HEK293 (cell line): Measurements from ENCODE around the gene PPP2R3A.

ENCODE experiments used
- EGR2 ChIP-seq: fragments of 450-650 bp; formaldehyde crosslinking; IDR thresholded peaks from 2 replicates; pipeline ENCODE4 v1.5.1; 2016; ENCODE audit warnings: low read depth, missing biosample characterization, missing genetic modification characterization
- ELK4 ChIP-seq: IDR thresholded peaks from 2 replicates; pipeline ENCODE4 v1.6.1; 2011; ENCODE audit warnings: mild to moderate bottlenecking, low read depth, low read length, borderline replicate concordance
- GFI1B ChIP-seq: fragments of 450-650 bp; formaldehyde crosslinking; IDR thresholded peaks from 2 replicates; pipeline ENCODE4 v1.5.1; 2016; ENCODE audit warnings: missing biosample characterization, missing genetic modification characterization
- KLF10 ChIP-seq: fragments of 450-650 bp; IDR thresholded peaks from 2 replicates; pipeline ENCODE4 v1.5.1; 2018; ENCODE audit warnings: missing biosample characterization, mild to moderate bottlenecking, missing genetic modification characterization
- KLF8 ChIP-seq: fragments of 450-650 bp; formaldehyde crosslinking; IDR thresholded peaks from 2 replicates; pipeline ENCODE4 v1.5.1; 2016; ENCODE audit warnings: missing biosample characterization, missing genetic modification characterization
- SP2 ChIP-seq: fragments of 450-650 bp; formaldehyde crosslinking; IDR thresholded peaks from 2 replicates; pipeline ENCODE4 v1.5.1; 2016; ENCODE audit warnings: missing biosample characterization, missing genetic modification characterization
- YY1 ChIP-seq: fragments of 450-650 bp; formaldehyde crosslinking; IDR thresholded peaks from 2 replicates; pipeline ENCODE4 v1.5.1; 2018; ENCODE audit warnings: missing biosample characterization, missing genetic modification characterization
- ZBTB8A ChIP-seq: fragments of 450-650 bp; formaldehyde crosslinking; IDR thresholded peaks from 2 replicates; pipeline ENCODE4 v1.5.1; 2016; ENCODE audit warnings: missing biosample characterization, missing genetic modification characterization
- ZFP37 ChIP-seq: fragments of 450-650 bp; formaldehyde crosslinking; IDR thresholded peaks from 2 replicates; pipeline ENCODE4 v1.5.1; 2016; ENCODE audit warnings: missing biosample characterization, missing genetic modification characterization
- ZNF2 ChIP-seq: fragments of 450-650 bp; formaldehyde crosslinking; IDR thresholded peaks from 2 replicates; pipeline ENCODE4 v1.5.1; 2016; ENCODE audit warnings: missing biosample characterization, missing genetic modification characterization
- ZNF274 ChIP-seq, 2 experiments: fragments of 200-500 bp in 1 of 2; fragments of 450-650 bp in 1 of 2; sonication (Bioruptor generic) in 1 of 2; formaldehyde crosslinking in 1 of 2; IDR thresholded peaks; 2 replicates each; pipeline versions ENCODE4 v1.5.1 to v1.6.1; 2014 to 2016; ENCODE audit warnings: borderline replicate concordance in 1 of 2, inconsistent platforms in 1 of 2, low read length in 1 of 2, missing biosample characterization in 1 of 2, missing genetic modification characterization in 1 of 2
- ZNF335 ChIP-seq: fragments of 450-650 bp; formaldehyde crosslinking; conservative IDR thresholded peaks from 2 replicates; pipeline ENCODE4 v1.5.1; 2016; ENCODE audit warnings: missing biosample characterization, missing genetic modification characterization
- ZNF362 ChIP-seq: fragments of 450-650 bp; formaldehyde crosslinking; IDR thresholded peaks from 2 replicates; pipeline ENCODE4 v1.5.1; 2016; ENCODE audit warnings: missing biosample characterization, missing genetic modification characterization
- ZNF398 ChIP-seq: fragments of 450-650 bp; formaldehyde crosslinking; IDR thresholded peaks from 2 replicates; pipeline ENCODE4 v1.5.1; 2017; ENCODE audit warnings: missing biosample characterization, missing genetic modification characterization
- ZNF548 ChIP-seq: fragments of 450-650 bp; formaldehyde crosslinking; IDR thresholded peaks from 2 replicates; pipeline ENCODE4 v1.5.1; 2016; ENCODE audit warnings: missing biosample characterization, missing genetic modification characterization
- ZNF585B ChIP-seq: fragments of 450-650 bp; formaldehyde crosslinking; IDR thresholded peaks from 2 replicates; pipeline ENCODE4 v1.5.1; 2016; ENCODE audit warnings: missing biosample characterization, missing genetic modification characterization
- ZNF600 ChIP-seq: fragments of 450-650 bp; formaldehyde crosslinking; IDR thresholded peaks from 2 replicates; pipeline ENCODE4 v1.5.1; 2016; ENCODE audit warnings: missing biosample characterization, missing genetic modification characterization
- ZNF623 ChIP-seq: fragments of 450-650 bp; formaldehyde crosslinking; IDR thresholded peaks from 2 replicates; pipeline ENCODE4 v1.5.1; 2016; ENCODE audit warnings: missing biosample characterization, missing genetic modification characterization
- ZSCAN23 ChIP-seq: fragments of 450-650 bp; formaldehyde crosslinking; IDR thresholded peaks from 2 replicates; pipeline ENCODE4 v1.5.1; 2016; ENCODE audit warnings: missing biosample characterization, missing genetic modification characterization
- TF ChIP-seq, protein P1 (sequence below): fragments of 450-650 bp; formaldehyde crosslinking; IDR thresholded peaks from 2 replicates; pipeline ENCODE4 v1.5.1; 2016; ENCODE audit warnings: missing biosample characterization, missing genetic modification characterization
- TF ChIP-seq, protein P2 (sequence below): fragments of 450-650 bp; formaldehyde crosslinking; IDR thresholded peaks from 2 replicates; pipeline ENCODE4 v1.5.1; 2017; ENCODE audit warnings: missing biosample characterization, missing genetic modification characterization

The PPP2R3A gene

DNA sequence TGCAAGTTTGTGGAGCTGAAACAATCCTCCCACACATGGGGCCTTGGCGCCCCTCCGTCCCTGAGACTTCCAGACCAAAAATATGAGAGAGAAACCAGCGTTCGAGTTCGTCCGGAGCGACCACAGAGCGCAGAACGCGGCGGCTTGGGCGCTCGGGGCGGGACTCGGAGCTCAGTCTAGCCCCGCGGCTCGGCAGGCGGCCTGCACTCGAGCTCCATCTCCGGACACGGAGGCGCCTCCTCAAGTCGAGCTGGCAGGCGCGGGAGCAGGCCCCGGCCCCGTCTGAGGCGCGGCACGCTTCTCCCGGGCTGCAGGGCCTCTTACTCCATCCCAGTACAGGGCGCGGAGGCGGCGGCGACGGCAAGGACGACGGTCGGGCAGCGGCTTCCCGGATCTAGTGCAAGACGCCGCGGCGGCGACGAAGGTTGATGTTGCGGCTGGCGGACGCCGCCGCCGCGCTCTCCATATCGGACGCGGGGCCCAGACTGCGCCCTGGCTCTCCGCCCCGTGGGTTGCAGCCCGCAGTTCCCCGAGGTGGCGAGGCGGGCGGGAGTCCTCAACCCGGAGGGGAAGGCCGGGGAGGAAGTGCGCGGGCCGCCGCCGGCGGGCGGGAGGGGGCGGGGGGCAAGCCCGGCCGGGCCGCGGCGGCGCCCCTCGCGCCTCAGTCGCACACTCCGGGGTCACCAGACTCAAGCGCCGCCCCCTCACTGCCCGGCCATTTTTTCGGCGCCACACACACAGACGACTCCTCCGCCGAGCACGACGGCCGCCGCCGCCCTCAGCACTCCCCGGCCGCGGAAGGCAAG is 229.9 kb downstream of the PPP2R3A start (continued):
- TF ChIP-seq, protein P1, sequence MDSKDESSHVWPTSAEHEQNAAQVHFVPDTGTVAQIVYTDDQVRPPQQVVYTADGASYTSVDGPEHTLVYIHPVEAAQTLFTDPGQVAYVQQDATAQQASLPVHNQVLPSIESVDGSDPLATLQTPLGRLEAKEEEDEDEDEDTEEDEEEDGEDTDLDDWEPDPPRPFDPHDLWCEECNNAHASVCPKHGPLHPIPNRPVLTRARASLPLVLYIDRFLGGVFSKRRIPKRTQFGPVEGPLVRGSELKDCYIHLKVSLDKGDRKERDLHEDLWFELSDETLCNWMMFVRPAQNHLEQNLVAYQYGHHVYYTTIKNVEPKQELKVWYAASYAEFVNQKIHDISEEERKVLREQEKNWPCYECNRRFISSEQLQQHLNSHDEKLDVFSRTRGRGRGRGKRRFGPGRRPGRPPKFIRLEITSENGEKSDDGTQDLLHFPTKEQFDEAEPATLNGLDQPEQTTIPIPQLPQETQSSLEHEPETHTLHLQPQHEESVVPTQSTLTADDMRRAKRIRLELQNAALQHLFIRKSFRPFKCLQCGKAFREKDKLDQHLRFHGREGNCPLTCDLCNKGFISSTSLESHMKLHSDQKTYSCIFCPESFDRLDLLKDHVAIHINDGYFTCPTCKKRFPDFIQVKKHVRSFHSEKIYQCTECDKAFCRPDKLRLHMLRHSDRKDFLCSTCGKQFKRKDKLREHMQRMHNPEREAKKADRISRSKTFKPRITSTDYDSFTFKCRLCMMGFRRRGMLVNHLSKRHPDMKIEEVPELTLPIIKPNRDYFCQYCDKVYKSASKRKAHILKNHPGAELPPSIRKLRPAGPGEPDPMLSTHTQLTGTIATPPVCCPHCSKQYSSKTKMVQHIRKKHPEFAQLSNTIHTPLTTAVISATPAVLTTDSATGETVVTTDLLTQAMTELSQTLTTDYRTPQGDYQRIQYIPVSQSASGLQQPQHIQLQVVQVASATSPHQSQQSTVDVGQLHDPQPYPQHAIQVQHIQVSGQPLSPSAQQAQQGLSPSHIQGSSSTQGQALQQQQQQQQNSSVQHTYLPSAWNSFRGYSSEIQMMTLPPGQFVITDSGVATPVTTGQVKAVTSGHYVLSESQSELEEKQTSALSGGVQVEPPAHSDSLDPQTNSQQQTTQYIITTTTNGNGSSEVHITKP (tag by site-specific recombination) = peak; percentile 22
- TF ChIP-seq ZNF585B (tag by site-specific recombination) (no peak), GFI1B (no peak), ZNF362 (tag by site-specific recombination) (no peak), ELK4 (no peak), KLF8 (tag by site-specific recombination) (peak; percentile 18; the same call in 1 of the 2 replicates), YY1 (peak; percentile 68; the same call in 1 of the 2 replicates), ZNF335 (tag by site-specific recombination) (peak; percentile 27; the same call in 1 of the 2 replicates), ZNF274 (IDR thresholded peaks at IDR 0.05; ENCODE audit: low read length) (no peak), ZNF274 (tag by site-specific recombination; IDR thresholded peaks at IDR 0.05; ENCODE audit: borderline replicate concordance) (no peak), ZBTB8A (tag by site-specific recombination) (peak; percentile 71), ZNF2 (tag by site-specific recombination) (peak; percentile 39; the same call in 1 of the 2 replicates), ZNF600 (tag by site-specific recombination) (peak; percentile 69), ZFP37 (tag by site-specific recombination) (peak; percentile 87; the same call in 1 of the 2 replicates), KLF10 (tag by site-specific recombination) (0 out of 2 replicates have a peak, but pooled peaks have one; percentile 29), ZNF623 (tag by site-specific recombination) (no peak), EGR2 (tag by site-specific recombination) (0 out of 2 replicates have a peak, but pooled peaks have one; percentile 3), ZNF398 (tag by site-specific recombination) (peak; percentile 46), ZNF548 (tag by site-specific recombination) (no peak), ZSCAN23 (tag by site-specific recombination) (no peak), SP2 (tag by site-specific recombination) (peak; percentile 12; the same call in 1 of the 2 replicates)
- TF ChIP-seq, protein P2, sequence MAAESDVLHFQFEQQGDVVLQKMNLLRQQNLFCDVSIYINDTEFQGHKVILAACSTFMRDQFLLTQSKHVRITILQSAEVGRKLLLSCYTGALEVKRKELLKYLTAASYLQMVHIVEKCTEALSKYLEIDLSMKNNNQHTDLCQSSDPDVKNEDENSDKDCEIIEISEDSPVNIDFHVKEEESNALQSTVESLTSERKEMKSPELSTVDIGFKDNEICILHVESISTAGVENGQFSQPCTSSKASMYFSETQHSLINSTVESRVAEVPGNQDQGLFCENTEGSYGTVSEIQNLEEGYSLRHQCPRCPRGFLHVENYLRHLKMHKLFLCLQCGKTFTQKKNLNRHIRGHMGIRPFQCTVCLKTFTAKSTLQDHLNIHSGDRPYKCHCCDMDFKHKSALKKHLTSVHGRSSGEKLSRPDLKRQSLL (tag by site-specific recombination) = peak; percentile 89
